DOHH2 (cell line): Measurements from ENCODE around the gene PRR30.

Source experiments
- EZH2phosphoT487 ChIP-seq: fragments of 200-600 bp; sonication (generic); IDR thresholded peaks from 2 replicates; pipeline ENCODE4 v1.6.1; 2017; ENCODE audit warnings: borderline replicate concordance, mild to moderate bottlenecking, antibody characterized with exemption, low read length, moderate library complexity, mixed read lengths
- TF ChIP-seq, protein P1 (sequence below): fragments of 200-600 bp; sonication (generic); IDR thresholded peaks from one replicate; pipeline ENCODE4 v1.5.1; 2014; ENCODE audit warnings: antibody characterized with exemption, mild to moderate bottlenecking, low read depth, low read length; ENCODE audit not compliant: poor library complexity, severe bottlenecking

DNA sequence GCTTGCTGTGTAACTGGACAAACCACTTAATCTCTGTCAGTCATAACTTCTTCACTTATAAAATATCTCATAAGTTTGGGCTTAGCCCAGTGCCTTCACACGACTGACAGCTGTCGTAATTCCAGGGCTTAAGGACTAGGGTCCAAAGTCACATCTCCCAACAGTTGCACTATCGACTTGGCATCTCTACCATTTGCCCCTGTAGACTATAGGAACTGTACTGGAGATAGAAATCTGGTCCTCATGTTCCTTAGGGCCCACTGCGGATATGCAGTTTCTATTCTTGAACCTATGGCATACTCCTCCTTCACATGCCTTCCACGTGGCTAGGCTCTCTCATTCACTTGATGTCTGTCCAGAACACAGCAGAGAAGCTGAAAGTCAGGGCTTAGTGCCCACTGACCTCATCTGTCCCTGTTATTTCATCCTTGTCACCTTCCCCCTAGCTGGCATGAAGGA lies 12.9 kb downstream of the PRR30 start:
- TF ChIP-seq, protein P1, sequence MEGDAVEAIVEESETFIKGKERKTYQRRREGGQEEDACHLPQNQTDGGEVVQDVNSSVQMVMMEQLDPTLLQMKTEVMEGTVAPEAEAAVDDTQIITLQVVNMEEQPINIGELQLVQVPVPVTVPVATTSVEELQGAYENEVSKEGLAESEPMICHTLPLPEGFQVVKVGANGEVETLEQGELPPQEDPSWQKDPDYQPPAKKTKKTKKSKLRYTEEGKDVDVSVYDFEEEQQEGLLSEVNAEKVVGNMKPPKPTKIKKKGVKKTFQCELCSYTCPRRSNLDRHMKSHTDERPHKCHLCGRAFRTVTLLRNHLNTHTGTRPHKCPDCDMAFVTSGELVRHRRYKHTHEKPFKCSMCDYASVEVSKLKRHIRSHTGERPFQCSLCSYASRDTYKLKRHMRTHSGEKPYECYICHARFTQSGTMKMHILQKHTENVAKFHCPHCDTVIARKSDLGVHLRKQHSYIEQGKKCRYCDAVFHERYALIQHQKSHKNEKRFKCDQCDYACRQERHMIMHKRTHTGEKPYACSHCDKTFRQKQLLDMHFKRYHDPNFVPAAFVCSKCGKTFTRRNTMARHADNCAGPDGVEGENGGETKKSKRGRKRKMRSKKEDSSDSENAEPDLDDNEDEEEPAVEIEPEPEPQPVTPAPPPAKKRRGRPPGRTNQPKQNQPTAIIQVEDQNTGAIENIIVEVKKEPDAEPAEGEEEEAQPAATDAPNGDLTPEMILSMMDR = no peak
- TF ChIP-seq EZH2phosphoT487 = no peak
